Thyroid gland (tissue), 4 donors: Measurements from ENCODE around the gene LYPD6B. TPM values are rescaled to one million over a fixed set of nuclear protein-coding genes. Genes with fewer than 3 reads are reported as not detected.

ENCODE experiments used
- DNase-seq, 2 donors: peaks; one replicate each; pipeline ENCODE4 v3.0.0-alpha.2; 2019
- H3K27ac ChIP-seq, 3 donors: fragments of 200-600 bp; sonication (generic); 1 replicate in 2 of 3; 2 replicates in 1 of 3; pipeline ENCODE4 v1.5.1; 2016 to 2019; ENCODE audit warnings: mild to moderate bottlenecking in 1 of 3, moderate library complexity in 1 of 3
- H3K27me3 ChIP-seq: fragments of 200-600 bp; sonication (generic); one replicate; pipeline ENCODE4 v1.5.1; 2019
- H3K36me3 ChIP-seq, 2 donors: fragments of 200-600 bp; sonication (generic); one replicate each; pipeline ENCODE4 v1.5.1; 2016 to 2019
- H3K4me1 ChIP-seq, 2 donors: fragments of 200-600 bp; sonication (generic); one replicate each; pipeline ENCODE4 v1.5.1; 2017 to 2019
- H3K4me3 ChIP-seq, 3 donors: fragments of 200-600 bp; sonication (generic); replicated peaks in 1 of 3; 1 replicate in 2 of 3; 2 replicates in 1 of 3; pipeline ENCODE4 v1.5.1; 2016; ENCODE audit warnings: mild to moderate bottlenecking in 1 of 3
- H3K9me3 ChIP-seq: fragments of 200-600 bp; sonication (generic); one replicate; pipeline ENCODE4 v1.5.1; 2017
- POLR2A ChIP-seq, 2 donors: fragments of 450-650 bp; IDR thresholded peaks; one replicate each; pipeline ENCODE4 v1.6.1; 2017; ENCODE audit warnings: antibody characterized with exemption in 2 of 2, mild to moderate bottlenecking in 2 of 2, moderate library complexity in 1 of 2
- WGBS, 2 donors: methylation state at CpG; one replicate each; pipeline ENCODE4 v1.1.5; 2017; 5-methylcytosine and 5-hydroxymethylcytosine counted together
- intact Hi-C: fragments of 100-400 bp; cut with DNase I; formaldehyde crosslinking; loops from one replicate; pipeline ENCODE4 v1.15.1; 2023
- total RNA-seq, 4 donors: library from RNA; depleted of rRNA; stranded (reverse); fragments of >200 nt; gene quantifications; one replicate each; pipeline ENCODE4 v1.2.3, GENCODE V29; 2016
- TF ChIP-seq, protein P1 (sequence below), 6 experiments: fragments of 200-600 bp in 3 of 6; fragments of 450-650 bp in 3 of 6; sonication (generic) in 3 of 6; IDR thresholded peaks; one replicate each; pipeline ENCODE4 v1.5.1; 2016 to 2019; ENCODE audit warnings: antibody characterized with exemption in 6 of 6, mild to moderate bottlenecking in 2 of 6, inconsistent platforms in 1 of 6, moderate library complexity in 1 of 6

The LYPD6B gene
- total RNA-seq, 4 donors from 2014 or later: 0.40 TPM; not detected in 3

GRCh38 chr2:149259136-149259535 is 220.6 kb downstream of the LYPD6B start:
- no peak overlapping the region for H3K27ac ChIP-seq
- H3K27me3 ChIP-seq: no peaks in the 10 kb centered on the region
- H3K36me3 ChIP-seq: no peaks in the 10 kb centered on the region
- H3K4me1 ChIP-seq: no peaks in the 10 kb centered on the region
- 86 to 95% methylated on average over 4 of the region's 4 CpGs for WGBS, 2 donors
- DNase-seq: no peak
- intact Hi-C loops: no loop called here
- H3K4me3 ChIP-seq: no peak overlapping the region
- no peak for TF ChIP-seq POLR2A (IDR thresholded peaks at IDR 0.05)
- TF ChIP-seq, protein P1, sequence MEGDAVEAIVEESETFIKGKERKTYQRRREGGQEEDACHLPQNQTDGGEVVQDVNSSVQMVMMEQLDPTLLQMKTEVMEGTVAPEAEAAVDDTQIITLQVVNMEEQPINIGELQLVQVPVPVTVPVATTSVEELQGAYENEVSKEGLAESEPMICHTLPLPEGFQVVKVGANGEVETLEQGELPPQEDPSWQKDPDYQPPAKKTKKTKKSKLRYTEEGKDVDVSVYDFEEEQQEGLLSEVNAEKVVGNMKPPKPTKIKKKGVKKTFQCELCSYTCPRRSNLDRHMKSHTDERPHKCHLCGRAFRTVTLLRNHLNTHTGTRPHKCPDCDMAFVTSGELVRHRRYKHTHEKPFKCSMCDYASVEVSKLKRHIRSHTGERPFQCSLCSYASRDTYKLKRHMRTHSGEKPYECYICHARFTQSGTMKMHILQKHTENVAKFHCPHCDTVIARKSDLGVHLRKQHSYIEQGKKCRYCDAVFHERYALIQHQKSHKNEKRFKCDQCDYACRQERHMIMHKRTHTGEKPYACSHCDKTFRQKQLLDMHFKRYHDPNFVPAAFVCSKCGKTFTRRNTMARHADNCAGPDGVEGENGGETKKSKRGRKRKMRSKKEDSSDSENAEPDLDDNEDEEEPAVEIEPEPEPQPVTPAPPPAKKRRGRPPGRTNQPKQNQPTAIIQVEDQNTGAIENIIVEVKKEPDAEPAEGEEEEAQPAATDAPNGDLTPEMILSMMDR (IDR thresholded peaks at IDR 0.05): no peak
- no peaks in the 10 kb centered on the region for H3K9me3 ChIP-seq

- TF ChIP-seq, protein P1 (IDR thresholded peaks at IDR 0.05): no peak
- no peak for TF ChIP-seq POLR2A (IDR thresholded peaks at IDR 0.05)
- 53 to 63% methylated on average over 3 of the region's 3 CpGs for WGBS, 2 donors
- no peak for DNase-seq
- no peaks in the 10 kb centered on the region for H3K9me3 ChIP-seq
- no peaks in the 10 kb centered on the region for H3K4me1 ChIP-seq
- H3K36me3 ChIP-seq: no peaks in the 10 kb centered on the region
- intact Hi-C loops: no loop called here
- no peaks in the 10 kb centered on the region for H3K27me3 ChIP-seq
- no peak overlapping the region for H3K27ac ChIP-seq
- no peak overlapping the region for H3K4me3 ChIP-seq
These were observed 223.2 kb downstream of the LYPD6B start for GRCh38 chr2:149261692-149262091.

Other genes with a start within 250 kb of the LYPD6B start
- 1 to 10 TPM; 1.9 to 2.8 (median 2.3) TPM for gene KIF5C, start 163.5 kb upstream of the LYPD6B start, total RNA-seq